Measurements from ENCODE around the gene ALPG. TPM values are rescaled to one million over a fixed set of nuclear protein-coding genes. Genes with fewer than 3 reads are reported as not detected.
"Not testable (repeated sequence)": the region's sequence is repeated elsewhere in the genome, so short reads cannot be mapped to it uniquely, and the experiment has no call there.

ALPG gene
- total RNA-seq, 1 experiment from 2014 or later = not detected

DNA sequence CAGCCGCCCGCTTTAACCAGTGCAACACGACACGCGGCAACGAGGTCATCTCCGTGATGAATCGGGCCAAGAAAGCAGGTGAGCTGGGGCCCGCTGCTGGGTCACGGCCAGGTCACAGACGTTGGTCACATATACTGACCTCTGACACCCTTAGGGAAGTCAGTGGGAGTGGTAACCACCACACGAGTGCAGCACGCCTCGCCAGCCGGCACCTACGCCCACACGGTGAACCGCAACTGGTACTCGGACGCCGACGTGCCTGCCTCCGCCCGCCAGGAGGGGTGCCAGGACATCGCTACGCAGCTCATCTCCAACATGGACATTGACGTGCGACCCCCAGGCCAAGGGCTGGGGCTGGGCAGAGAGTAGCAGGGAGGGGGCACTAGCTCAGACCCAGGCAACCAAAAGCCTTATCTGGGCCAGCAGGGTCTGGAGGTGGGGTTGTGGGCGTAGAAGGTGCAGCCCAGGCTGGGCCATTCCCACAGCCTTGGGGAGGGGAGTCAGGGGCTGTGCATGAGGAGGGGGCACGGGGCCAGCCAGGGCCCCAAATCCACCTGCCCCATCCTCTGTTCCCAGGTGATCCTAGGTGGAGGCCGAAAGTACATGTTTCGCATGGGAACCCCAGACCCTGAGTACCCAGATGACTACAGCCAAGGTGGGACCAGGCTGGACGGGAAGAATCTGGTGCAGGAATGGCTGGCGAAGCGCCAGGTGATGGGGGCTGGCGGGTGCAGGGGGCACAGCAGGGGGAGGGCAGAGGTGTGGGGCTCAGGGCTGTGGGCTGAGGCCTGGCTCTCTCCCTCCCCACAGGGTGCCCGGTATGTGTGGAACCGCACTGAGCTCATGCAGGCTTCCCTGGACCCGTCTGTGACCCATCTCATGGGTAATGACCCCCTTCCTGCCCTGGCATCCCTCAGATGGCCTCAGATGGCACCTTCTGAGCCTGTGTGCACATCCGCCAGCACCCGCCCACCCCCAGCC is 26.7 kb upstream of the ALPG start:
- DNase-seq (ENCODE audit: low spot score); BruUV-seq (replicated peaks); POLR2A ChIA-PET (ENCODE audit: low non-redundant PET); H3K4me1 ChIP-seq (ENCODE audit: insufficient read depth, low read length, poor library complexity, severe bottlenecking); H3K27ac ChIP-seq (ENCODE audit: low read depth, low read length, poor library complexity, severe bottlenecking); H3K36me3 ChIP-seq (ENCODE audit: insufficient read depth, low read length, poor library complexity, severe bottlenecking); H3K4me3 ChIP-seq (ENCODE audit: low read depth, low read length, poor library complexity, severe bottlenecking); H3K9me3 ChIP-seq (ENCODE audit: low read depth, low read length, poor library complexity, severe bottlenecking); intact Hi-C loops (cut with micrococcal nuclease; ENCODE audit: unreplicated experiment); CTCF ChIA-PET: not testable (repeated sequence)
- peaks cover 36% of the 10 kb centered on the region for H3K27me3 ChIP-seq (replicated peaks; ENCODE audit: insufficient read depth, low read depth, low read length, poor library complexity)

- H3K4me1 ChIP-seq (ENCODE audit: insufficient read depth, low read length, poor library complexity, severe bottlenecking); H3K36me3 ChIP-seq (ENCODE audit: insufficient read depth, low read length, poor library complexity, severe bottlenecking); H3K27ac ChIP-seq (ENCODE audit: low read depth, low read length, poor library complexity, severe bottlenecking); POLR2A ChIA-PET (ENCODE audit: low non-redundant PET); CTCF ChIA-PET; BruUV-seq (replicated peaks); intact Hi-C loops (cut with micrococcal nuclease; ENCODE audit: unreplicated experiment); DNase-seq (ENCODE audit: low spot score); H3K9me3 ChIP-seq (ENCODE audit: low read depth, low read length, poor library complexity, severe bottlenecking); H3K4me3 ChIP-seq (ENCODE audit: low read depth, low read length, poor library complexity, severe bottlenecking): not testable (repeated sequence)
- peaks cover 51% of the 10 kb centered on the region for H3K27me3 ChIP-seq (replicated peaks; ENCODE audit: insufficient read depth, low read depth, low read length, poor library complexity)
Observed at GRCh38 chr2:232381204-232382031, 25.2 kb upstream of the ALPG start.

GRCh38 chr2:232382331-232383225 is 24.1 kb upstream of the ALPG start:
- ChIA-PET POLR2A (ENCODE audit: low non-redundant PET) (no interaction called here), CTCF (no interaction called here)
- no TSS peak for BruUV-seq (replicated peaks)
- Histone ChIP-seq H3K27me3 (replicated peaks; ENCODE audit: insufficient read depth, low read depth, low read length, poor library complexity) (peaks cover 62% of the 10 kb centered on the region), H3K9me3 (ENCODE audit: low read depth, low read length, poor library complexity, severe bottlenecking) (no peaks in the 10 kb centered on the region), H3K36me3 (ENCODE audit: insufficient read depth, low read length, poor library complexity, severe bottlenecking) (no peaks in the 10 kb centered on the region), H3K4me3 (ENCODE audit: low read depth, low read length, poor library complexity, severe bottlenecking) (no peak overlapping the region), H3K27ac (ENCODE audit: low read depth, low read length, poor library complexity, severe bottlenecking) (no peak overlapping the region), H3K4me1 (ENCODE audit: insufficient read depth, low read length, poor library complexity, severe bottlenecking) (no peaks in the 10 kb centered on the region)
- no peak for DNase-seq (ENCODE audit: low spot score)
- TF ChIP-seq EZH2 (IDR thresholded peaks at IDR 0.05; ENCODE audit: borderline replicate concordance, low read depth, low read length, poor library complexity, severe bottlenecking) (no peak), CTCF (conservative IDR thresholded peaks at IDR 0.05; ENCODE audit: low read depth, low read length) (no peak)
- intact Hi-C loops (cut with micrococcal nuclease; ENCODE audit: unreplicated experiment) = no loop called here
